GM18526 (cell line): ENCODE data around the gene EDIL3.

Experiments used
- POLR2A ChIP-seq: IDR thresholded peaks from 3 replicates; pipeline ENCODE4 v1.6.1; 2011; ENCODE audit not compliant: insufficient read length; ENCODE audit errors: extremely low read depth

EDIL3 gene

DNA sequence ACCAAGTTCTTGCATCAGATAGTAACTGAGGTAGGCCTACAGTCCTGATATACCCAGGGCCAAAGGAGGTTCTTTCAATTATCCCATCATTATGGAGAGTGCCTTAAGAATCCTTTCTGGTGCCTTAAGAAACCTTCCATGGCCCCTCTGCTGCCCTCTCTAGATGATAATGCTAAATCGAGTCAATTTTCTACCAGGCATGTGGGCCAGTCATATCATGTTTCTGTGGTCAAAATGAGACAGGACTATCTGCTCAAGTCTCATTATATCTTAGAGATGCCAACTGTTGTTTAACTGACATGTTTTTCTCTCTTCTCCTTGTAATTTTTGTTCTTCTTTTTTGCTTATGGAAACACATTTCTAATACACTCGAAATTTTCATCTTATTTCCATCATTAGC lies 127.6 kb downstream of the EDIL3 start:
- TF ChIP-seq POLR2A: no peak

GRCh38 chr5:84255315-84255714 lies 129.4 kb downstream of the EDIL3 start:
- no peak for TF ChIP-seq POLR2A

- no peak for TF ChIP-seq POLR2A
These were observed 130.7 kb downstream of the EDIL3 start for GRCh38 chr5:84253946-84254345.

GRCh38 chr5:84251503-84251902 lies 133.2 kb downstream of the EDIL3 start:
- no peak for TF ChIP-seq POLR2A

GRCh38 chr5:84249918-84250630 lies 134.6 kb downstream of the EDIL3 start:
- TF ChIP-seq POLR2A: no peak

DNA sequence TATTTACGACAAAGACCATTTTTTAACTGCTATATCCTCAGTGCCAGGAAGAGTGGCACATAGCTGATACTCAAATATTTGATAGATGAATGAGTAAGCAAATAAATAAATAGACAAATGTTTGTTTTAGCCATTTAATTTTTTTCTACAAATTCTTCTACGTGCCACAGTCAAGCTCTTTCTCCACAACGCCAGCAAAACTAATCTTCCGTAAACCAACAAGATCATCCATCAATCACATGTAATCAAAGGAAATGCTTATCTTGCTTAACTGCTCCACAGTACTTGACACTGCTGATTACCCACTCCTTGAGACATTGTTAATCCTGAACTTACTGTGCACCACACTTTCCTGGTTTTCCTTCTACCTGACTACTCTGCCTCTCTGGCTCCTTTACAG lies 136.7 kb downstream of the EDIL3 start:
- TF ChIP-seq POLR2A: no peak

DNA sequence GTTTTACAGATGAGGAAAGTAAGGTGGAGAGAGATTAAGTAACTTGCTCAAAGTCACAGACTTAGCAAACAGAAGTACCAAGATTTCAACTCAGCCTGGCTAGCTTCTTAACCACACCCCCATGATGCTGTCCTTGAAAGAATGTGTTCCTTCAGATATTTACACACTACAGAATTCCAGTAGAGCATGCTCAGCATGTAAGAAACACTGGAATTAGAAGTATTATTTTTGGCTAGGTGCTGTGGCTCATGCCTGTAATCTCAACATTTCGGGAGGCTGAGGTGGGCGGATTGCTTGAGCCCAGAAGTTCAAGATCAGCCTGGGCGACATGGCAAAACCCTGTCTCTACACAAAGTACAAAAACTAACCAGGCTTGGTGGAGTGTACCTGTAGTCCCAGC lies 142.4 kb downstream of the EDIL3 start:
- TF ChIP-seq POLR2A: no peak

DNA sequence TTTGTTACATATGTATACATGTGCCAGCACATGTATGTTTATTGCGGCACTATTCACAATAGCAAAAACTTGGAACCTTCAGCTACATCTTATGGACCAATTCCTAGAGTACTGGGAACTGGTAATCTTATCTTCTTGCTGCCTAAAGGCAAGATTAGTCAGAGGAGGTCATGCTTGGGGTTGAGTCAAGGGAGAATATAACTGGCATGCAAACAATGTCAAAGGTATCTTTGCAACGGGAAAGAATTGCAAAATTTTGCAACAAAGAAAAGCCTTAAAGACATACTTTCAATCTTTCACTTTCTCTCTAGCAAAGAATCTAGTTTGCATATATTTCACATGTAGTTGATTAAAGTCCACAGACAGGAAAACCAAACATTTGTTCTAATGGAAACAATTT lies 145.2 kb downstream of the EDIL3 start:
- no peak for TF ChIP-seq POLR2A

DNA sequence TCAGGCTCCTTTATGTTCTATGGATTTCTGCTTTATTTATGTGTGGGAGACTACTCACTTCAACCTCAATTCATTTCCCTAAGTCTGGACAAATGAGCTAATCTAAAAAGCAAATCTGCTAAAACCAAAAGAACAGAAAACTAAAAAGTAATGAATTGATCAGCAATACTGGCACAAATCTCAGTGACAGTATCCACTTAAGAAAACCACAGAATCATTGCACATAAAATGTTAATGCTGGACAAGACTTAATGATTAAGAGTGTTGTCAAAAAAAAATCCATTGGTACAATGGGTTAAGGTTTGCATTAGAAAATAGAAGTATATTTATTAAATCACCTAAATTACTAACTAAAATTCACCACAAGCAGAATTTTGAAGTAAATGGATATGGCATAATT lies 147.6 kb downstream of the EDIL3 start:
- TF ChIP-seq POLR2A: no peak

DNA sequence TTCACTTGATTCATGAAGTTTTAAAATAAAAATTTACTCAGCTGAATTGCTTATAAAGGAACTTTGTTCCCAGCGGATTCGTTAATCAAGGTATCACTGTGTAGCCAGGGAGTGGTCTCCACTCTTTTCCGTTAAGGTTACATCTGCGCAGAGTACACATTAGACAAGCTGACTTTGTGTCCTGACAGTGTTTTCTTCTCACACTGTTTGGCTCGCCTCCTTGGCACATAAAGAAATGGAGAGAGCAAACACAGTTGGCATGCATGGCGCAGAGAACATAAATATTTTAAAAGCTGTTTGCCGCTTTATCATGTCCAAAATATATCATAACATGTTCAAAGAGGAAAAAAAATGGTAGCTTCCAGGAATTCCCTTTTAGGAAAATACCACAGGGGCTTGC lies 153.2 kb downstream of the EDIL3 start:
- no peak for TF ChIP-seq POLR2A

DNA sequence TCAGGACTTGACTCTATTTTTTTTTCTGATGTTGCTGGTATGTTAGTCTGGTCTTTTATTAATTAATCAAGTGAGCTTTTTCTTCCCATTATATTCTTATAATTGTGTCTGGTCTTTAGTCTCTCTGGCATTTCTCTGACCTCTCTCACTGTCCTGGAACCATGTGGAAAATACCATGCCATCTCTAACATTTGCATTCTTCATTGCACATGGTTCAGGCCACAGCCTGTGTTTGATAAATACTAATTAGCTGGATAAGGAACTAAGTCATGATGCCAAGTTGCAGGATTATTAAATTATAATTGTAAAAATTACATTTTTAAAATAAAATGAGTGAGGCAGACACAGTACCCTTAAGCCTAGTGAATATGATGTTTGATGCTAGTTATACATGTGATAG lies 155.6 kb downstream of the EDIL3 start:
- TF ChIP-seq POLR2A: no peak

GRCh38 chr5:84228266-84228665 lies 156.4 kb downstream of the EDIL3 start:
- no peak for TF ChIP-seq POLR2A

DNA sequence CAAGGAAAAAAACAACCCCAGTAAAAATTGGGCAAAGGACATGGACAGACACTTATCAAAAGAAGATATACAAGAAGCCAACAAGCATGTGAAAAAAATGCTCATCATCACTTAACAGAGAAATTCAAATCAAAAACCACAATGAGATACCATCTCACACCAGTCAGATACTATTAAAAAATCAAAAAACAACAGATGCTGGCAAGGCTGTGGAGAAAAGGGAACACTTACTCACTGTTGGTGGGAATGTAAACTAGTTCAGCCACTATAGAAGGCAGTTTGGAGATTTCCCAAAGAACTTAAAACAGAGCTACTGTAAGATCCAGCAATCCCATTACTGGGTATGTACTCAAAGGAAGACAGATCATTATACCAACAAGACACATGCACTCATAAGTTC lies 157.4 kb downstream of the EDIL3 start:
- no peak for TF ChIP-seq POLR2A

DNA sequence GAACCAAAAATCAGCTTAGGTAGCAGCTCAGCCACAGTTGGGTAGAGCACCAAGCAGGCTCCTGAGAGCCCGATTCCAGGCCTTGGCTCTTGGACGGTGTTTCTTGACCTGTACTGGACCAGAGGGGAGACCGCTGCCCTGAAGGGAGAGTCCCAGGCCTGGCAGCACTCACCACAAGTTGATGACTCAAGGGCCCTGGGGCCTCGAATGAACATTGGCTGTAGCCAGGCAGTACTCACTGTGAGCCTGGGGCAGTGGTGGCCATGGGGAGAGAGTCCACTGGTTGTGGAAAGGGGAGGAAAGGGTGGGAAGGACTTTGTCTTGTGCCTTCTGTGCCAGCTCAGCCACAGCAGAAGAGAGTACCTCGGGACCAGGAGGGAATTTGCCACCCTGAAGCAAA lies 166.1 kb downstream of the EDIL3 start:
- TF ChIP-seq POLR2A: no peak

DNA sequence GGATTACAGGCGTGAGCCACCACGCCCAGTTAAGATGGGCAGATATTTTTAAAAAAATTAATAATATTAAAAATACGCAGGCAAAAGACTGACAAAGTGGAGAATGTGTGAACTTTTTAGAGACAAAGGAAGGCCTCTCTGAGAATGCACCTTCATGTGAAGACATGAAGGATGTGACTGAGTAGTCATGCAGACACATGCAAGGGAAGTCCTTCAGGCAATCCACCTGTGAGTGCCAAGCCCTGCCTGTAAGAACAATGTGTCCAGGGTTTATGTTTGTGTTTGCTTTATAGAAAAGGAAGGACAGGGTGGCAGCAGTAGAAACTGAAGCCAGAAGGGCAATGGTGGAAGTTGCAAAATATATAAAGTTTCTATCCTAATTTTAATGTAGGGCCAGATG lies 169.2 kb downstream of the EDIL3 start:
- no peak for TF ChIP-seq POLR2A

DNA sequence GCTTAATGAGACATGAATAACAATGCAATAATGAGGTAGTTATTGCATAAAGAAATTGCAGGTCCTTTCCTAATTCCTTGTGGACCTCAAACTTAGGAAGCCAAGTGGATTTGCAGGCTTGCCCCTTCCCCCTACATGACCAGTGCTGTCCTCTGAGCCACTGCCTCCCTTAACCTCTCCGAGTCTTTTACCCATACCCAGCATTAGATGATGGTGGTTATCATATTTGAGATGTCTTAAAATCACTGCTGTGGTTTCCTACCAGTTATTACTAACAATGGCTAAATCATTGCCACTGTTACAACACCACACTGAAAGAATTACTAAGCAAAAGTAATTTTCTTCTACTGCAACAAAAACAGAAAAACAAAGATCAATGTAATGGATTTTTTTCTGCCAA lies 170.8 kb downstream of the EDIL3 start:
- no peak for TF ChIP-seq POLR2A

DNA sequence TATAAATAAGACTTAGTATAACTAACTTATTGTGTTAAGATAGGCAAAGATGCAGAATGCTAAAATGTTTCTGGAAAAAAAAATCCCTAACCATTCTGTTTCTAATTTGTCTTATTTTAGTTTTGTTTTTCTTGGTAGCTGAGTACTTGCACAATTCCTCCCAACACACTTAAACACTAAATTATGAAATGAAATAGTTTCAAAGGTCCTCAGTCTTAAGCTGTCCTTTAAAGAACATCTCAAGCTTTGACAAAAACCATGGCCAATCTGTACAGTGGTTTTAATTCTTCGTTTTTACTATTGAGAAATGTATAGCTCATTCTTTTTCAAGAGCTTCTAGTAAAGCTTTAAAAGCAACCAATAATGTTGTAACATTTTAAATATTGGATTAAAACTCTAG lies 171.5 kb downstream of the EDIL3 start:
- no peak for TF ChIP-seq POLR2A
